ENCODE data around the gene CLEC18A.
"Not testable (repeated sequence)": the region's sequence is repeated elsewhere in the genome, so short reads cannot be mapped to it uniquely, and the experiment has no call there.

CLEC18A gene

DNA sequence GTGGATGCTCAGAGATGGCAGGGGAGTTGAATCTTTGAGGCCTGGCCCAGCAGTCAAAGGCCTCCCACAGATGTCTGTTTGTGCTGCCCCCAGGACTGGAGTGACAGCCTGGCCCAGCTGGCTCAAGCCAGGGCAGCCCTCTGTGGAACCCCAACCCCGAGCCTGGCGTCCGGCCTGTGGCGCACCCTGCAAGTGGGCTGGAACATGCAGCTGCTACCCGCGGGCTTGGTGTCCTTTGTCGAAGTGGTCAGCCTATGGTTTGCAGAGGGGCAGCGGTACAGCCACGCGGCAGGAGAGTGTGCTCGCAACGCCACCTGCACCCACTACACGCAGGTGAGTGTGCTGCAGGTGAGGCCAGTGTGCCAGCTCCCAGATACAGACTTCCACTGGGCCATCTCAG is 3.1 kb downstream of the CLEC18A start:
- H3K27ac Mint-ChIP-seq; H3K27me3 Mint-ChIP-seq; H3K9me3 Mint-ChIP-seq; H3K4me3 Mint-ChIP-seq; H3K36me3 Mint-ChIP-seq (ENCODE audit: low read depth); H3K4me1 Mint-ChIP-seq (ENCODE audit: low read depth): not testable (repeated sequence)

DNA sequence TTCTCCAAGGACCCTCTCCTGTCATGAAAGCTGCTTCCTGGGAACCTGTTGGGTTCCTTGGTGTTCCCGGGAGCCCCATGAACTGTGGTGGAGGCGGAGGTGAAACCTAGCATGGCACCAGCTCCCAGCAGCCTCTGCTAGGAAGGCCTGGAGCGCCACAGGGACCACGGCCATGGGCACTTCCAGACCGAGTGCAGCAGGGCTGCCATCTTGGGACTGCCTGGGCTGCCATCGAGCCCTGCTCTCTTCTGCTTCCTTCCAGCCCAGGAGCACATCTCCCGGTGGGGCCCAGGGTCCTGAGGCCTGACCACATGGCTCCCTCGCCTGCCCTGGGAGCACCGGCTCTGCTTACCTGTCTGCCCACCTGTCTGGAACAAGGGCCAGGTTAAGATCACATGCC is 12.2 kb downstream of the CLEC18A start:
- H3K9me3 Mint-ChIP-seq; H3K27me3 Mint-ChIP-seq; H3K27ac Mint-ChIP-seq; H3K36me3 Mint-ChIP-seq (ENCODE audit: low read depth); H3K4me1 Mint-ChIP-seq (ENCODE audit: low read depth); H3K4me3 Mint-ChIP-seq: not testable (repeated sequence)

DNA sequence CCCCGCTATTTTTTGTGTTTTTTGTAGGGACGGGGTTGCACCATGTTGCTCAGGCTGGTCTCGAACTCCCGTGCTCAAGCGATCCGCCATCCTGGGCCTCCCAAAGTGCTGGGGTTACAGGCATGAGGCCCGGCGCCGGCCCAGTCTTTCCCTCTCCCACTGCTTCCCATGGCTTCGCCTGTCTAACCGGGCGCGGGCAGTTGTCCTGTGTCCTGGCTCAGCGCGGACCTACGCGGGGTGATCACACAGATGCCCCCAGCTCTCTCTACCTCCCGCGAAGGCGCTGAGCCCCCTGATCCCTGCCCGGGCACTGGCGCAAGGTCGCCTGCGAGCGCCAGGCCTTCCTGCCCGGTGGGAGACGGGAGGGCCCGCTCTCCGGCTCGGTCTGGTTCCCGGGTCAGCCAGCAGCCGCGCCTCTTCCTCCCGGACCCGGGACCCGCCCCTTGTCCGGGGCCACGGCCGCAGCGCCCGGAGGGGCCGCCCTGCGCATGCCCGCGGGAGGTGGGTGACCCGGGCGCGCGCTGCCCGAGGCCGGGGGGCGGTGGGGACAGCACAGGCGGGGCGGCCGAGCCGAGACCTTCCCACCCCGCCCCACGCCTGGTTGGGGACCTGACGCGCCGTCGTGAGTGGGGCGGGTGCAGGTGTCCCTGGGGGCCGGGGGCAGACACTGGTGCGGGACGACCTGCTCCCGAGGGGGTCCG is 14.0 kb downstream of the CLEC18A start:
- H3K4me3 Mint-ChIP-seq; H3K27me3 Mint-ChIP-seq; H3K4me1 Mint-ChIP-seq (ENCODE audit: low read depth); H3K9me3 Mint-ChIP-seq; H3K36me3 Mint-ChIP-seq (ENCODE audit: low read depth); H3K27ac Mint-ChIP-seq: not testable (repeated sequence)

DNA sequence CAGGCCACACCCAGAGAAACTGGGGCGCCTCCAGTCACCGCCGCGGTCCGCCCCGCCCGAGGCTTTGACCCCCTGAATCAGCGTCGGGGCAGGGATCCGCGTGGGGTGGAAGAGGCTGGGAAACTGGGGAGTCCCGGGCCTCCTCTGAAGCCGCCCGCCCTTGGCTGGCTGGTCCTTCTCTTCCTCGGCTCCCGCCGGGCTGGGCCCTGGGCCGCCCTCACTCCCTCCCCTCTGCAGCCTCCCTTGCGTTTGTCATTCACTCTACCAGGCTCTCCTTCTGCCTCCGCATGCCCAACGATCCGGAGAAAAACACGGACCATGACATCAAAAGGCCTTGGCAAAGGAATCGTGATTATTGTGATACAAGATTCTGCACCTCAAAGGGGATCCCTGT is 14.5 kb downstream of the CLEC18A start:
- H3K27ac Mint-ChIP-seq; H3K9me3 Mint-ChIP-seq; H3K36me3 Mint-ChIP-seq (ENCODE audit: low read depth); H3K27me3 Mint-ChIP-seq; H3K4me3 Mint-ChIP-seq; H3K4me1 Mint-ChIP-seq (ENCODE audit: low read depth): not testable (repeated sequence)

DNA sequence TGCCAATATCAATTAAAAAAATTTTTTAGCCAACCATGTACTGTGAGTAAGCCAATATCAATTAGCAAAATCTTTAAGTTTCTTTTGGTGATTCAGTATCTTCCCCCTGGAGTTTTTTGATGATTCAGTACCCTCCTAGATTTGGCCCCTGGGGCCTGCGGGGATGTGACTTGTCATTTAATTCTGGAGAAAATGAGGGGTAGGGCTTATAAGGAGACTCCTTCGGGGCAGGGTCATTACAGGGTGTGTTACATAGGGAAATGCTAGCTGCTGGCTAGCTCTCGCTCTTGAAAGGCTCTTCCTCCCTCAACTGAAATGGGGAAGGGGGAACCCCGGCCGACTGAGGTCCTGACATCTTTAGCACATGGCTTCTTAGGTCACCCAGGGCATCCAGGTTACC is 16.6 kb downstream of the CLEC18A start:
- H3K27ac Mint-ChIP-seq; H3K9me3 Mint-ChIP-seq; H3K4me1 Mint-ChIP-seq (ENCODE audit: low read depth); H3K4me3 Mint-ChIP-seq; H3K27me3 Mint-ChIP-seq; H3K36me3 Mint-ChIP-seq (ENCODE audit: low read depth): not testable (repeated sequence)

DNA sequence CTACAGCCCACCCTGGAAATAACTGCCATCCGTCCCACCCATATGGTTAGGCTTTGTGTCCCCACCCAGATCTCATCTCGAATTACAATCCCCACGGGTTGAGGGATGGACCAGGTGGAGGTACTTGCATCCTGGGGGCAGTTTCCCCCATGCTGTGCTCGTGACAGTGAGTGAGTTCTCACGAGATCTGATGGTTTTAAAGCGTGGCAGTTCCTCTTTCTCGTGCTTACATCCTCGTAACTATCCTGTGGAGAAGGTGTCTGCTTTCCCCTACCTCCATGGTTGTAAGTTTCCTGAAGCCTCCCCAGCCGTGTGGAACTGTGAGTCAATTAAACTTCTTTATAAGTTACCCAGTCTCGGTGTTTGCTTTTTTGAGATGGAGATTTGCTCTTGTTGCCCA is 17.0 kb downstream of the CLEC18A start:
- not testable (repeated sequence) for H3K4me3 Mint-ChIP-seq; H3K27ac Mint-ChIP-seq; H3K27me3 Mint-ChIP-seq; H3K9me3 Mint-ChIP-seq; H3K36me3 Mint-ChIP-seq (ENCODE audit: low read depth); H3K4me1 Mint-ChIP-seq (ENCODE audit: low read depth)

DNA sequence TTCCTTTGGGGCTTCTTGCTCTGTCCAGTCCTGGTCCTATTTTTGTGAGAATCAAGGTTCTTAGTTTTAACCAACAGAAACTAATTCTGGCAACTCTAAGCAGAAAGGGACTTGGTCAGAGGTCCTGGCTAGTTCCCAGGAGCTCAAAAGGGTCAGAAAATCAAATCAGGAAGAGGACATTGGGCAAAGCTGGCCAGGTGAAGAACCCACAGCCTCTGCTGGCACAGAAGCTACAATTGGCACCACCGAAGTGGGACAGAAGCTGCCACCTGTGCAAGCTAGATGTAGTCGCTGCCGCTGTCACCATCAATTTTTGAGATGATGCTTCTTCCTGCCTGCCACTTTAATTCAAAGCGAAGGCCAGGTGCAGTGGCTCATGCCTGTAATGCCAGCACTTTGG is 18.5 kb downstream of the CLEC18A start:
- not testable (repeated sequence) for H3K27ac Mint-ChIP-seq; H3K4me1 Mint-ChIP-seq (ENCODE audit: low read depth); H3K9me3 Mint-ChIP-seq; H3K27me3 Mint-ChIP-seq; H3K4me3 Mint-ChIP-seq; H3K36me3 Mint-ChIP-seq (ENCODE audit: low read depth)

DNA sequence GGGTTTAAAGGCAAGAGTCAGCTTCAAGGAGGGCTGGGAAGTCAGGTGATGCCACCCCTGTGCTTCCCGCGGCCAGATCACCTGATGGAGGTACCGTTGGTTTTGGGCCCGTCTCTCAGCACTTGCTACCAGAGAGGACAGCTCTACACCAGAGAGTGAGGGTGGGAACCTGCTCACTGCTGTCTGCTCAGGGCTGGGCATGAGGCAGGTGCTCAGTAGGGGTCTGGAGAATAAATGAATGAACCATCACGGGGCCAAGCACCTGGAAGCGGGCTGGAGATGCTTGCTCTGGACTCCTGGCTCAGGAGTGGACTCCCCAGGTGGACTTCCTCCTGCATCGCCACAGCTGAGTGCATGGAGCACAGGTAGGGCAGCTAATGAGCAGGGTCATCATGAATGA is 21.0 kb downstream of the CLEC18A start:
- H3K9me3 Mint-ChIP-seq; H3K4me1 Mint-ChIP-seq (ENCODE audit: low read depth); H3K4me3 Mint-ChIP-seq; H3K27me3 Mint-ChIP-seq; H3K27ac Mint-ChIP-seq; H3K36me3 Mint-ChIP-seq (ENCODE audit: low read depth): not testable (repeated sequence)

DNA sequence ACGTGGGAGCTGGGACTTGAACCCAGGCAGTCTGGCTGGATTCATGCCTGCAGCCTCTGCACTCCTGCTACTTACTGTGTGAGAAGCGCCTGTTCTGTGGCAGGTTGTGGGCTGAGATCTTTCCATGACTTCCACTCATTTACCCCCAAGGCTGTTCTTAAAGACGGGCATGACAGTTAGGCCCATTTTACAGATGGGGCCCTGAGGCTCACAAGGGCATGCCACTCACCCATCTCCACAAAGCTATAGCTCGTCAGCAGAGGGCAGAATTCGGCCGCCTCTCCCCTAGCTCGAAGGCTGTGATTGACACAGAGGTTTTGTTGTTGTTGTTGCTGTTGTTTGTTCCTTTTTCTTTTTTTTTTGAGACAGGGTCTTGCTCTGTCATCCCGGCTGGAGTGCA is 21.8 kb downstream of the CLEC18A start:
- H3K36me3 Mint-ChIP-seq (ENCODE audit: low read depth); H3K4me1 Mint-ChIP-seq (ENCODE audit: low read depth): not testable (repeated sequence)

DNA sequence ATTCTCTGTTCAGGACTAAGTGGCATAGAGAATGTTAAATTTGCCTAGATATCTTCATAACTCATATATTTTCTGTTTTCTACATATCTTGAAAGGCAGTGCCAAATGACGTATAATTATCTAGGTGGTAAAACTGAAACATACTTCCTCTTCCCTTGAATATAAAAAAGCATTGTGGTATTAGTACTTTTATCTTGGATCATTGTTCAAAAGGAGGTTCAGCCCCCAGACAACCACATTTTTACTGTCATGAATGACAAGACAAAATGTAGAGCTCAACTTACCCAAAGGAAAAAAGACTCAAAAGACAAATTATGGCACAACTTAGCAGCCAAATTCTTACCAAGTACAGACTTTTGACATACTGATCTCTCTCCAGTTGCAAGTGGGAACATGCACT is 34.1 kb downstream of the CLEC18A start:
- not testable (repeated sequence) for H3K4me3 Mint-ChIP-seq; H3K4me1 Mint-ChIP-seq (ENCODE audit: low read depth); H3K27ac Mint-ChIP-seq; H3K27me3 Mint-ChIP-seq; H3K9me3 Mint-ChIP-seq
- peaks cover 10% of the 10 kb centered on the region for H3K36me3 Mint-ChIP-seq (ENCODE audit: low read depth)

More for the DNA sequence above, 21.8 kb downstream of the CLEC18A start:
- not testable (repeated sequence) for H3K4me3 Mint-ChIP-seq, H3K9me3 Mint-ChIP-seq, H3K27ac Mint-ChIP-seq, H3K27me3 Mint-ChIP-seq

DNA sequence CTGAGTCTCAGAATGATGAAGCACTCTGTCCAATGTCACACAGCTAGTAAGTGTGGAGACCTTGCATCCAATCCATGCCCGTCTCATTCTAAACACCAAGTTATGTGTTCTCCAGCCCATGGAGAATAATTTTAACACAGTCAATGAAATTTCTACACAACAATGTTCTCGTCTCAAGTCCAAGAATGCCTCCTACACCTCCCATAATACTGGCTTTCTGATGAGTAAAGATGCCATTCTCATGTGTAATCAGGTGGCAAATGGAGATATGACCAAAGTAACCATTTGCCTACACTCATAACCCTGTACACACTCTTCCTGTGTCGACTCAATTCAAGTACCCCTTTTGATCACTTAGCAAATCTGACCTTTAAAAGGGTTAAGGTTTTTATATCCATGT is 46.8 kb downstream of the CLEC18A start:
- H3K9me3 Mint-ChIP-seq: not testable (repeated sequence)

DNA sequence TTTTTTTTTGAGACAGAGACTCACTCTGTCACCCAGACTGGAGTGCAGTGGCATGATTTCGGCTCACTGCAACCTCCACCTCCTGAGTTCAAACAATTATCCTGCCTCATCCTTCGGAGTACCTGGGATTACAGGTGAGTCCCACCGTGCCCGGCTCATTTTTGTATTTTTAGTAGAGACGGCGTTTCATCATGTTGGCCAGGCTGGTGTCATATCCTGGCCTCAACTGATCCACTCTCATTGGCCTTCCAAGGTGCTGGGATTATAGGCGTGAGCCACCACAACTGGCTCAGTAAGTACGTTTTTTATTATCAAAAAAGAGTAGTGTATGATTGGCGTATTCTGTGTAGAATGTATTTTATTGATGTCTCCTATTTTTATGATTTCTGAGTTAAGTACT is 48.7 kb downstream of the CLEC18A start:
- not testable (repeated sequence) for H3K36me3 Mint-ChIP-seq (ENCODE audit: low read depth); H3K4me1 Mint-ChIP-seq (ENCODE audit: low read depth); H3K27me3 Mint-ChIP-seq; H3K27ac Mint-ChIP-seq; H3K9me3 Mint-ChIP-seq; H3K4me3 Mint-ChIP-seq

More for the DNA sequence above, 46.8 kb downstream of the CLEC18A start:
- not testable (repeated sequence) for H3K27ac Mint-ChIP-seq; H3K4me3 Mint-ChIP-seq; H3K27me3 Mint-ChIP-seq; H3K4me1 Mint-ChIP-seq (ENCODE audit: low read depth); H3K36me3 Mint-ChIP-seq (ENCODE audit: low read depth)

DNA sequence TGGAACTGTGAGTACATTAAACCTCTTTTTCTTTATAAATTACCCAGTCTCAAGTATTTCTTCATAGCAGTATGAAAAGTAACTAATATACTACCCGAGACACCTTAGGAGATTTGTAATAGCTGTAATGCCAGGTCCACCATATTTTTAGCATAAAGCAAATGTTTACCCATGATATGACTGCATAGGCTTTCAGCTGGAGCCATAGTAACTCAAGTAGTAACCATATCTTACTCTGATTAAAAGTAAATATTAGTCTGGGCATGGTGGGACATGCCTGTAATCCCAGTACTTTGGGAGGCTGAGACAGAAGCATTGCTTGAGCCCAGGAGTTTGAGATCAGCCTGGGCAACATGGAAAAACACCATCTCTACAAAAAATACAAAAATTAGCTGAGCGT is 52.4 kb downstream of the CLEC18A start:
- H3K9me3 Mint-ChIP-seq; H3K4me3 Mint-ChIP-seq; H3K27me3 Mint-ChIP-seq; H3K4me1 Mint-ChIP-seq (ENCODE audit: low read depth); H3K27ac Mint-ChIP-seq: not testable (repeated sequence)
- H3K36me3 Mint-ChIP-seq (ENCODE audit: low read depth): peaks cover 13% of the 10 kb centered on the region

DNA sequence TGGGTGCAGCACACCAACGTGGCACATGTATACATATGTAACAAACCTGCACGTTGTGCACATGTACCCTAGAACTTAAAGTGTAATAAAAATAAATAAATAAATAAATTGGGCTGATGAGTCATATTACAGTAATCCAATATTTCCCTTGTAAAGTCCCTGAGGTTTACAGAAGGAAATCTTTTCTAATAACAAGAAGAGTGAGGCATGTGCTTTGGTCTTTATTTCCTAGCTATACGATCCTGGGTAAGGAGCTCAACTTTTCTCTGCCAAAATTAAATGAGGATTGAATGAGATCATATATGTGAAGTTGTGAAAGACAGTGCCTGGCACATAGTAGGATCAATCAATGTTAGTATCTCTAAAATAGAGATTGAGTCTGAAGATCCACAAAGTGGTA is 57.5 kb downstream of the CLEC18A start:
- not testable (repeated sequence) for H3K27ac Mint-ChIP-seq, H3K4me3 Mint-ChIP-seq
- H3K36me3 Mint-ChIP-seq (ENCODE audit: low read depth): peaks cover 34% of the 10 kb centered on the region

DNA sequence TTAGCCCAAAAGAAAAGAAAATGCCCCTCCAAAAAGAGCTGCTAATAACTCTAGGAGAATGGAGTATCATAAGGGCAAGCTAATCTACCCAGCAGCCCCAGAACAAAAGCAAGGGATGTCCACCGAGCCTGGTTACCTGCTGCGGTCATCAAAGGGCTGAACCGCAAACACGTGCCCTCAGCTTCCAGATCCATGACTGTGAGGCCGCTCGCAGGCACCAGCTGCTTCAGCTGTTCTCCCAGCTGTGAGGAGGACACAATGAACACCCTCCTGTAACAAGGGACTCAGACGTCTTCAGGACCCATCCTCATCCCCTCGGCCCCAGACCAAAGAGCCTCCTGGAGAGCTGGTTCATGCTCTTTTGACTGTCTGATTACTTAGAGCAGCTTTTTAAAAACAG is 59.5 kb downstream of the CLEC18A start:
- not testable (repeated sequence) for H3K27me3 Mint-ChIP-seq; H3K4me3 Mint-ChIP-seq; H3K27ac Mint-ChIP-seq; H3K4me1 Mint-ChIP-seq (ENCODE audit: low read depth); H3K9me3 Mint-ChIP-seq
- H3K36me3 Mint-ChIP-seq (ENCODE audit: low read depth): peaks cover 35% of the 10 kb centered on the region

More for the DNA sequence above, 57.5 kb downstream of the CLEC18A start:
- not testable (repeated sequence) for H3K4me1 Mint-ChIP-seq (ENCODE audit: low read depth); H3K27me3 Mint-ChIP-seq; H3K9me3 Mint-ChIP-seq

DNA sequence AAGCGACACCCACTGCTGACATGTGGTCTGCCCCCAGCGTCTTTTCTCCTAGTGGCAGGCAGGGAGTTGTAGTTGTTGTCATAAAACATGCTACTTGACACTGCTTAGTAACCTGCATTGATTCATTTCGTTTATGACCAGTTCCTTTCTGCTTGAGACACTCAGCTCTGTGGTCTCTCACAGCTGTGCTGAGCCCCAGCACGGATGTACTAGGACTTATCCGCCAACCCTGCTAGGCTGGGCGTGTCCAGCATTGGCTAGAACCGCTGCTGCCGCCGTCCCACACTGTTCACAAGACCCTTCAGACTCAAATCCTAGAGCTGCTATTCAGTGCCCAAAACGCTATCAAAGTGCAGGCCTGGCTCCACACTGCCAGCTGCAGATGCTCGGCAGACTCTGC is 60.0 kb downstream of the CLEC18A start:
- not testable (repeated sequence) for H3K4me3 Mint-ChIP-seq; H3K27me3 Mint-ChIP-seq; H3K9me3 Mint-ChIP-seq; H3K27ac Mint-ChIP-seq; H3K4me1 Mint-ChIP-seq (ENCODE audit: low read depth)
- peaks cover 40% of the 10 kb centered on the region for H3K36me3 Mint-ChIP-seq (ENCODE audit: low read depth)

DNA sequence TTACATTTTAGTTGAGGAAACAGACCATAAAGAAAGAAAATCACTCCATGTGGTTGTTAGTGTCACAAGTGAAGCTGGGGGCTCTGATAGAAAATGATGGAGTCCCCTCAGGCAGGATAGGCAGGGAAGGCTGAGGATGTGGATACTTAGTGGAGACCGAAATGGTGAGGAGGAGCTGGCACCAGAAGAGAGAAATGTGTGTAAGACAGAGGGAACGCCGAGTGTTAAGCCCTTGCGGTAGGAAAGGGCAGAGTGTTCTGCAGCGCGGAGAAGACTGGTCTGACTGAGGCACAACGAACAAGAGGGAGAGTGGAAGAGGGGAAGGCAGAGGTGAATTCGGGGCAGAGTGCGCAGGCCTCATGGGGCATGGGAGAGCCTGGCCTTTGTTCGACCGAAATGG is 61.2 kb downstream of the CLEC18A start:
- not testable (repeated sequence) for H3K4me3 Mint-ChIP-seq; H3K27ac Mint-ChIP-seq; H3K9me3 Mint-ChIP-seq; H3K27me3 Mint-ChIP-seq; H3K4me1 Mint-ChIP-seq (ENCODE audit: low read depth)
- H3K36me3 Mint-ChIP-seq (ENCODE audit: low read depth): peaks cover 40% of the 10 kb centered on the region

Data from stimulated activated naive CD8-positive, alpha-beta T cell treated with anti-CD3 and anti-CD28 coated beads, Interleukin-15, Interleukin-2, amounts not matched to agents 100 ng/mL and 50 ng/mL, for 24 hours (primary cell).